ENCODE measurements around the gene TPX2.

TPX2 gene

GRCh38 chr20:31831211-31831610 lies 92.1 kb downstream of the TPX2 start:
- no peak for DNase-seq (ENCODE audit: low read depth in 2 of 2)

GRCh38 chr20:31831771-31832306 lies 92.7 kb downstream of the TPX2 start:
- DNase-seq (ENCODE audit: low read depth in 2 of 2), result no peak

GRCh38 chr20:31833130-31833930 lies 94.2 kb downstream of the TPX2 start:
- DNase-seq (ENCODE audit: low read depth in 2 of 2), result peak; percentile 49 to 72

- no peak for DNase-seq (ENCODE audit: low read depth in 2 of 2)
Measured at GRCh38 chr20:31833931-31834521, 94.9 kb downstream of the TPX2 start.

- DNase-seq (ENCODE audit: low read depth in 2 of 2), result no peak
Measured at GRCh38 chr20:31835554-31835953, 96.5 kb downstream of the TPX2 start.

GRCh38 chr20:31835977-31836852 lies 97.1 kb downstream of the TPX2 start:
- DNase-seq (ENCODE audit: low read depth in 2 of 2), result peak in 1 of 2 donors; percentile 16

GRCh38 chr20:31836853-31837608 lies 97.9 kb downstream of the TPX2 start:
- no peak for DNase-seq (ENCODE audit: low read depth in 2 of 2)

GRCh38 chr20:31837896-31838397 lies 98.9 kb downstream of the TPX2 start:
- DNase-seq (ENCODE audit: low read depth in 2 of 2), result no peak

- DNase-seq (ENCODE audit: low read depth in 2 of 2), result no peak
Measured at GRCh38 chr20:31838646-31839292, 99.7 kb downstream of the TPX2 start.

GRCh38 chr20:31839782-31840487 lies 100.8 kb downstream of the TPX2 start:
- no peak for DNase-seq (ENCODE audit: low read depth in 2 of 2)

- DNase-seq (ENCODE audit: low read depth in 2 of 2), result no peak
Measured at GRCh38 chr20:31840906-31841816, 102.1 kb downstream of the TPX2 start.

GRCh38 chr20:31841928-31842327 lies 102.8 kb downstream of the TPX2 start:
- DNase-seq (ENCODE audit: low read depth in 2 of 2), result no peak

- no peak for DNase-seq (ENCODE audit: low read depth in 2 of 2)
Measured at GRCh38 chr20:31842471-31843157, 103.5 kb downstream of the TPX2 start.

GRCh38 chr20:31843288-31843687 lies 104.2 kb downstream of the TPX2 start:
- DNase-seq (ENCODE audit: low read depth in 2 of 2), result no peak

GRCh38 chr20:31843881-31844280 lies 104.8 kb downstream of the TPX2 start:
- DNase-seq (ENCODE audit: low read depth in 2 of 2), result no peak

- DNase-seq (ENCODE audit: low read depth in 2 of 2), result no peak
Measured at GRCh38 chr20:31844737-31845299, 105.7 kb downstream of the TPX2 start.

GRCh38 chr20:31845300-31845863 lies 106.3 kb downstream of the TPX2 start, which contains the start of gene FOXS1:
TSS of gene FOXS1 (minus strand) at chr20:31845604. CDS start at chr20:31845542, 62 bp downstream.
- no peak for DNase-seq (ENCODE audit: low read depth in 2 of 2)

- DNase-seq (ENCODE audit: low read depth in 2 of 2), result no peak
Measured at GRCh38 chr20:31846793-31847138, 107.7 kb downstream of the TPX2 start.

All from stimulated activated CD4-positive, alpha-beta T cell treated with anti-CD3 and anti-CD28 coated beads, Interleukin-4, amount 100 ng/mL, for 48 hours (primary cell).